ENCODE measurements around the gene KNDC1.

DNA sequence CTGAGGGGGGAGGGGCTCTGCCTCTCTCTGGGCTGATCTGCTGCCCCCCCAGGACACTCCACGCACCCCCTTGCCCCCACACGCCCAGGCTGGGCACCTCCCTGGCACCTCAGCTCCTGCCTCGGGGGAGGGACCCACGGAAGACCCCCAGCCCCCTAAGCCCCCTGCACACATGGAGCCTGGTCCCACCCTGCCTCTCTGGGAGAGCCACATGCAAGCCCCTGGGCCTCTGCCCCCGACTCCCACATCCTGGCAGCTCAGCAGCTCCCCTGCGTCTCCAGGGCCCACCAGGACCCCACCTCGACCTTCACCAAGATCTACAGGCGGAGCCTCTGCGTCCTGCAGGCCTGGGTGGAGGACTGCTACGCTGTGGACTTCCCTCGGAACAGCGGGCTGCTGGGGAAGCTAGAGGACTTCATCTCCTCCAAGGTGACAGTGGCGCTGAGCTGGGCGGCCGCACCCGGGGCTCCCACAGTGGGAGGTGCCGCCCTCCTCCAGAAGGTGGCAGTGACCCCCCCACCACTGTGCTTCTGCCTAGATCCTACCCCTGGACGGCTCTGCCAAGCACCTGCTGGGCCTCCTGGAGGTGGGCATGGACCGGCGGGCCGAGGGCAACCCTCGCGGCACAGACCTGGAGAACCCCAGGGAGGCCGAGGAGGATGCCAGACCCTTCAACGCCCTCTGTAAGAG, 51.3 kb downstream of the KNDC1 start:
- no peak for TF ChIP-seq DPF2 (CRISPR knock-in tag; IDR thresholded peaks at IDR 0.05; ENCODE audit: borderline replicate concordance, low read depth)
- no peak for TF ChIP-seq ZNF670 (CRISPR knock-in tag; IDR thresholded peaks at IDR 0.05; ENCODE audit: borderline replicate concordance)
- no peak for TF ChIP-seq KDM5B (CRISPR knock-in tag; IDR thresholded peaks at IDR 0.05; ENCODE audit: borderline replicate concordance)
- TF ChIP-seq ZNF660 (CRISPR knock-in tag; IDR thresholded peaks at IDR 0.05; ENCODE audit: borderline replicate concordance, low read depth): no peak
- no peak for TF ChIP-seq ZNF274 (CRISPR knock-in tag; IDR thresholded peaks at IDR 0.05)
- TF ChIP-seq HMG20B (CRISPR knock-in tag; conservative IDR thresholded peaks at IDR 0.05): no peak

All from HepG2 (cell line).